Thyroid gland (tissue), 4 donors: ENCODE data around the gene KCNQ1OT1. TPM values are rescaled to one million over a fixed set of nuclear protein-coding genes. Genes with fewer than 3 reads are reported as not detected.

Experiments used
- DNase-seq, 2 donors: peaks; one replicate each; pipeline ENCODE4 v3.0.0-alpha.2; 2019
- H3K27ac ChIP-seq, 3 donors: fragments of 200-600 bp; sonication (generic); 1 replicate in 2 of 3; 2 replicates in 1 of 3; pipeline ENCODE4 v1.5.1; 2016 to 2019; ENCODE audit warnings: mild to moderate bottlenecking in 1 of 3, moderate library complexity in 1 of 3
- H3K27me3 ChIP-seq: fragments of 200-600 bp; sonication (generic); one replicate; pipeline ENCODE4 v1.5.1; 2019
- H3K36me3 ChIP-seq, 2 donors: fragments of 200-600 bp; sonication (generic); one replicate each; pipeline ENCODE4 v1.5.1; 2016 to 2019
- H3K4me1 ChIP-seq, 2 donors: fragments of 200-600 bp; sonication (generic); one replicate each; pipeline ENCODE4 v1.5.1; 2017 to 2019
- H3K4me3 ChIP-seq, 3 donors: fragments of 200-600 bp; sonication (generic); replicated peaks in 1 of 3; 1 replicate in 2 of 3; 2 replicates in 1 of 3; pipeline ENCODE4 v1.5.1; 2016; ENCODE audit warnings: mild to moderate bottlenecking in 1 of 3
- H3K9me3 ChIP-seq: fragments of 200-600 bp; sonication (generic); one replicate; pipeline ENCODE4 v1.5.1; 2017
- POLR2A ChIP-seq, 2 donors: fragments of 450-650 bp; IDR thresholded peaks; one replicate each; pipeline ENCODE4 v1.6.1; 2017; ENCODE audit warnings: antibody characterized with exemption in 2 of 2, mild to moderate bottlenecking in 2 of 2, moderate library complexity in 1 of 2
- WGBS, 2 donors: methylation state at CpG; one replicate each; pipeline ENCODE4 v1.1.5; 2017; 5-methylcytosine and 5-hydroxymethylcytosine counted together
- intact Hi-C: fragments of 100-400 bp; cut with DNase I; formaldehyde crosslinking; loops from one replicate; pipeline ENCODE4 v1.15.1; 2023
- total RNA-seq, 4 donors: library from RNA; depleted of rRNA; stranded (reverse); fragments of >200 nt; gene quantifications; one replicate each; pipeline ENCODE4 v1.2.3, GENCODE V29; 2016
- TF ChIP-seq, protein P1 (sequence below), 6 experiments: fragments of 200-600 bp in 3 of 6; fragments of 450-650 bp in 3 of 6; sonication (generic) in 3 of 6; IDR thresholded peaks; one replicate each; pipeline ENCODE4 v1.5.1; 2016 to 2019; ENCODE audit warnings: antibody characterized with exemption in 6 of 6, mild to moderate bottlenecking in 2 of 6, inconsistent platforms in 1 of 6, moderate library complexity in 1 of 6

Gene KCNQ1OT1
- total RNA-seq, 4 donors from 2014 or later, result 2.0 to 4.1 (median 3.2) TPM

DNA sequence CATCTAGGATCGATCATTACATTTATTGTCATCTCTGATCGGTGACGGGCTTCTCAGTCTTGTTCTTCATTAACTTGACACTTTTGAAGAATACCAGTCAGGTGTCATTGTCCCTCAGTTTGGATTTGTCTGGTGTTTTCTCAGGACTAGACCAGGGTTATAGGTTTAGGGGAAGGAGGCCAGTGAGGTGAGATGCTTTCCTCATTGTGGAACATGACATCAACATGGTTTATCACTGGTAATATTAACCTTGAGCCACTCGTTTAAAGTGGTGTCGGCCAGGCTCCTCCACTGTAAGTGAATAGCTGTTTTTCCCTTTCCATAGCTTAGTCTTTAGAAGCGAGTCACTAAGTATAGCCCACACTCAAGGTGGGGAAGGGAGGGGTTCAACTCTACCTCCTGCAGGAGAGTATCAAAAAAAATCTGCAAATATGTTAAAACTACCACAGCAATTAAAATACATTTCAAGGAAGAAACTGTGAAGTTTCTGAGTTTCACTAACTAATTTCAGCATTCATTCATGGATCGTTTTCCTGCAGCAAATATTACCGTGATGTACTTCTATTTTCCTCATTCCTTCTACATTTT is 42.0 kb downstream of the KCNQ1OT1 start:
- TF ChIP-seq, protein P1, sequence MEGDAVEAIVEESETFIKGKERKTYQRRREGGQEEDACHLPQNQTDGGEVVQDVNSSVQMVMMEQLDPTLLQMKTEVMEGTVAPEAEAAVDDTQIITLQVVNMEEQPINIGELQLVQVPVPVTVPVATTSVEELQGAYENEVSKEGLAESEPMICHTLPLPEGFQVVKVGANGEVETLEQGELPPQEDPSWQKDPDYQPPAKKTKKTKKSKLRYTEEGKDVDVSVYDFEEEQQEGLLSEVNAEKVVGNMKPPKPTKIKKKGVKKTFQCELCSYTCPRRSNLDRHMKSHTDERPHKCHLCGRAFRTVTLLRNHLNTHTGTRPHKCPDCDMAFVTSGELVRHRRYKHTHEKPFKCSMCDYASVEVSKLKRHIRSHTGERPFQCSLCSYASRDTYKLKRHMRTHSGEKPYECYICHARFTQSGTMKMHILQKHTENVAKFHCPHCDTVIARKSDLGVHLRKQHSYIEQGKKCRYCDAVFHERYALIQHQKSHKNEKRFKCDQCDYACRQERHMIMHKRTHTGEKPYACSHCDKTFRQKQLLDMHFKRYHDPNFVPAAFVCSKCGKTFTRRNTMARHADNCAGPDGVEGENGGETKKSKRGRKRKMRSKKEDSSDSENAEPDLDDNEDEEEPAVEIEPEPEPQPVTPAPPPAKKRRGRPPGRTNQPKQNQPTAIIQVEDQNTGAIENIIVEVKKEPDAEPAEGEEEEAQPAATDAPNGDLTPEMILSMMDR (IDR thresholded peaks at IDR 0.05), result no peak
- TF ChIP-seq POLR2A (IDR thresholded peaks at IDR 0.05), result no peak
- Histone ChIP-seq H3K9me3 (no peaks in the 10 kb centered on the region), H3K27ac (no peak overlapping the region), H3K4me1 (peaks cover 24 to 33% of the 10 kb centered on the region in 2 donors), H3K4me3 (no peak overlapping the region), H3K36me3 (no peaks in the 10 kb centered on the region), H3K27me3 (no peaks in the 10 kb centered on the region)
- WGBS, 2 donors, result 94 to 97% methylated on average over 8 of the region's 8 CpGs
- intact Hi-C loops, result no loop called here
- DNase-seq, result no peak

DNA sequence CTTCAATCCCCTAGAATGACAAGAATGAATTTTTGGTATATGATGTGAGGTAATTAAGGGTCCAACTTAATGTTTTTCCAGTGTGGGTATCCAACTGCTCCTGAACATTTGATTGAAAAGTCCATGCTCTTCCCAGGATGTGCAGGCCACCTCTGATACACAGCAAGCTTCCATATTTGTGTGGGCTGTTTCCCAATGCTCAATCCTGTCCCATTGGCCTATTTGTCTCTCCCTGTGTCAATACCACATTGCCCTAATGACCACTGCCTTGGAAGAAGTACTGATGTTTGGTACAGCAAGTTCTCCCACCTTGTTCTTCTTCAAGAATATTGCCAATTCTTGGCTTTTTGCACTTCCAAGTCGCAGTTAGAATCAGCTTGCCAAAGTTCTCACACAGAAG is 42.9 kb downstream of the KCNQ1OT1 start:
- no peak overlapping the region for H3K27ac ChIP-seq
- intact Hi-C loops, result no loop called here
- 81 to 91% methylated on average over 1 of the region's 1 CpG for WGBS, 2 donors
- peaks cover 24 to 39% of the 10 kb centered on the region in 2 donors for H3K4me1 ChIP-seq
- no peaks in the 10 kb centered on the region for H3K36me3 ChIP-seq
- no peak overlapping the region for H3K4me3 ChIP-seq
- no peaks in the 10 kb centered on the region for H3K9me3 ChIP-seq
- no peaks in the 10 kb centered on the region for H3K27me3 ChIP-seq
- no peak for DNase-seq
- no peak for TF ChIP-seq POLR2A (IDR thresholded peaks at IDR 0.05)
- TF ChIP-seq, protein P1 (IDR thresholded peaks at IDR 0.05), result no peak

DNA sequence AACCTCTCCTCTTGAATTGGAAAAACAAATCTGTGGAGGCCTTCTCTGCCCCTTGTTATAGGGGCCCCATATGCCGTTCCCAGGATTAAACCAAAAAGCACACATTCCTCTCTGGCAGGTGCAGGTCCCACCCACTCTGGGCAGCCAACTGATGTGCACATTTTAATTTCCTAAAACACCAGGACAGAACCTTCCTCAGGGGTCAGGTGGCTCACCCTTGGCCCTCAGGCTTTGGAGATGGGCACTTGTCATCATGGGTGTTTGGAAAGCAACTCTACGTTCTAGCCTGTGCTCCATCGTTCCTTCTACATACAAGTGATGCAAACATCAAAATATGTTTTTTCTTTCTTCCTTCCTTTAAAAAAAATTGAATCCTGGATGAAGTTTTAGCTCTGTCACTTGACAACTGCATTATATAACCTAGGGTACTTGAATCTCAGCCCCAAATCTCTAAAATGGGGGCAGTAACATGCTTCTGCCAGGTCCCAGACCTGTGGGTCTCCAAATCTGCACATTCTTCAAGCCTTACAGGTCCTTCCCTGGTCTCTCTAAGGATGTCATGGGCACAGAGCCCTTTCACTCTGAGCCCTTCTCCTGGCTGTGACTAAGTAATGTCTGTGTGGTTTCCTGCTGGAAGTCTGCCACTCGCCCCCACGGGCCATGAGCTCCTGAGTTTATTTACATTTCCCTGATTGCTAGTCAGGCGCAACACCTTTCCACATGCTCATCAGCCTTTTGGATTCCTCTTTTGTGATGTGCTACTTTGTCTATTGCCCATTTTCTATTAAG is 43.8 kb downstream of the KCNQ1OT1 start:
- Histone ChIP-seq H3K27me3 (no peaks in the 10 kb centered on the region), H3K27ac (no peak overlapping the region), H3K36me3 (no peaks in the 10 kb centered on the region), H3K4me1 (peaks cover 24 to 39% of the 10 kb centered on the region in 2 donors), H3K4me3 (no peak overlapping the region), H3K9me3 (no peaks in the 10 kb centered on the region)
- peak; percentile 58 to 63 for DNase-seq
- TF ChIP-seq POLR2A (IDR thresholded peaks at IDR 0.05), result no peak
- TF ChIP-seq, protein P1 (IDR thresholded peaks at IDR 0.05), result no peak
- intact Hi-C loops, result no loop called here
- 49 to 63% methylated on average over 6 of the region's 6 CpGs for WGBS, 2 donors

DNA sequence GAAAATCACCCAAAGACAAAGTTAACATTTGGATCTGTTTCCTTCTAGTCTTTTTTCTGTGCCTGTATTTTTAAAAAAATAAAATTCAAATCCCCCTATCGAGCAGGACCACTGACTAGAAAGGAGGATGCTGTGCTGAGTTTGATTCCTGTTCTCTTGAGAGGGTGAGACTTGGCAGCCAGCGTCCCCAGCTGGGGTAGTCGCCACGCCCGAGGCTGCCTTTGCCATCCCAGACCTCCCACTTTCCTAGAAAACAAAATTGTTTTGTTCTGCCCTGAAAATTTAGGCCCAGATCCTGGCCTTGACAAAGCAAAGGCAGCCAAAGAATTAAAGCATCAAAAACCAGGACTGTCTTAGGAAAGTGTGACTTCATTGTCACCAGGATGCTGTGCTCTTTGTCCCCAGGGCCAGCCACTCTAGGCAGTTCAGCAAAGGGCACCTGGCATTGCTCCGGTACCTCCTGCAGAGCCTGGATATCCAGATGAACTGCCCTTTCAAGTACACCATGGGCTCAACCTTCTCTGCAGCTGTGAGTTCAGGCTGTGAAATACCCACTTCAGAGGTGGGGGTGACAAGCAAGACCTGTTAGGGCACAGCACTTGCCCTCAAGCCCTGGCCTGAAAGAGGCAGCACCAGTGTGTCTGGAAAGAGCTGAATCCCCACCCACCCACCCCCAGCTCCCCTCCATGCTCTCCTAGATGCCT is 44.6 kb downstream of the KCNQ1OT1 start:
- no peaks in the 10 kb centered on the region for H3K36me3 ChIP-seq
- no peak overlapping the region for H3K4me3 ChIP-seq
- no peak overlapping the region for H3K27ac ChIP-seq
- H3K4me1 ChIP-seq, result peaks cover 24 to 39% of the 10 kb centered on the region in 2 donors
- WGBS, 2 donors, result 89 to 91% methylated on average over 6 of the region's 6 CpGs
- H3K27me3 ChIP-seq, result no peaks in the 10 kb centered on the region
- no peak for DNase-seq
- intact Hi-C loops, result no loop called here
- no peak for TF ChIP-seq POLR2A (IDR thresholded peaks at IDR 0.05)
- TF ChIP-seq, protein P1 (IDR thresholded peaks at IDR 0.05), result no peak
- H3K9me3 ChIP-seq, result no peaks in the 10 kb centered on the region
